Endothelial cell of umbilical vein (primary cell): ENCODE measurements around the gene MDGA2. TPM values are rescaled to one million over a fixed set of nuclear protein-coding genes. Genes with fewer than 3 reads are reported as not detected.

Experiments
- BruUV-seq: library from RNA; stranded (reverse); fragments of 400-500 nt; replicated peaks from 2 replicates; lab custom pipeline; 2021; lab: Mats Ljungman, UMichigan
- CTCF ChIA-PET: fragments of 300-600, 350-600 bp; sonication (Branson Sonifier 250); formaldehyde crosslinking; loops from one replicate; lab custom pipeline; 2021; ENCODE audit warnings: antibody characterized with exemption, inconsistent platforms; lab: Charles Lee
- POLR2A ChIA-PET: fragments of 300-600, 350-600 bp; sonication (Branson Sonifier 250); formaldehyde crosslinking; loops from one replicate; lab custom pipeline; 2021; ENCODE audit warnings: antibody characterized with exemption, inconsistent platforms; lab: Charles Lee
- DNase-seq: peaks from one replicate; pipeline ENCODE4 v3.0.0-alpha.2; 2011; ENCODE audit warnings: low read depth, low spot score
- FAIRE-seq: peaks from 2 replicates; lab custom pipeline; 2011; peaks lifted over from hg19 to GRCh38; lab: Jason Lieb, UNC
- H2AFZ ChIP-seq: 2 replicates; pipeline ENCODE4 v1.6.0; 2012; ENCODE audit warnings: low read depth, low read length, control low read depth, inconsistent platforms
- H3K27ac ChIP-seq: 2 replicates; pipeline ENCODE4 v1.5.1; 2011; ENCODE audit warnings: low read depth, mild to moderate bottlenecking, control low read depth, low read length, moderate library complexity; ENCODE audit not compliant: insufficient read depth
- H3K27me3 ChIP-seq, 2 experiments: 2 replicates each; pipeline versions ENCODE4 v1.6.0 to v1.6.1; 2011; ENCODE audit warnings: low read length in 2 of 2, mixed read lengths in 1 of 2; ENCODE audit not compliant: control insufficient read depth in 2 of 2, insufficient read depth in 2 of 2
- H3K36me3 ChIP-seq, 2 experiments: 2 replicates in 1 of 2; 3 replicates in 1 of 2; pipeline ENCODE4 v1.5.1; 2011; ENCODE audit warnings: low read length in 2 of 2, mild to moderate bottlenecking in 1 of 2, moderate library complexity in 1 of 2; ENCODE audit not compliant: control insufficient read depth in 2 of 2, insufficient read depth in 2 of 2; ENCODE audit errors: extremely low read depth in 1 of 2
- H3K4me1 ChIP-seq: 3 replicates; pipeline ENCODE4 v1.5.1; 2011; ENCODE audit warnings: mild to moderate bottlenecking, low read length; ENCODE audit not compliant: control insufficient read depth, insufficient read depth; ENCODE audit errors: extremely low read depth
- H3K4me2 ChIP-seq: 2 replicates; pipeline ENCODE4 v1.6.1; 2011; ENCODE audit warnings: low read length, control low read depth, mixed read lengths; ENCODE audit not compliant: insufficient read depth
- H3K4me3 ChIP-seq, 3 experiments: fragments of 200-600 bp in 1 of 3; sonication (generic), shearing (Covaris generic) in 1 of 3; replicated peaks in 1 of 3; 2 replicates each; pipeline ENCODE4 v1.5.1; 2011 to 2016; ENCODE audit warnings: control low read depth in 3 of 3, low read length in 3 of 3, mild to moderate bottlenecking in 2 of 3, inconsistent platforms in 1 of 3, low read depth in 1 of 3, moderate library complexity in 1 of 3; ENCODE audit not compliant: insufficient read depth in 1 of 3
- H3K79me2 ChIP-seq: 2 replicates; pipeline ENCODE4 v1.6.0; 2012; ENCODE audit warnings: low read length, inconsistent platforms; ENCODE audit not compliant: control insufficient read depth, insufficient read depth
- H3K9ac ChIP-seq: replicated peaks from 2 replicates; pipeline ENCODE3; 2011; ENCODE audit warnings: low read length, control low read depth; ENCODE audit not compliant: insufficient read depth; ENCODE audit errors: extremely low read depth
- H3K9me1 ChIP-seq: replicated peaks from 3 replicates; pipeline ENCODE4 v1.6.0; 2011; ENCODE audit warnings: mild to moderate bottlenecking, low read length; ENCODE audit not compliant: control insufficient read depth, insufficient read depth; ENCODE audit errors: extremely low read depth
- H3K9me3 ChIP-seq: replicated peaks from 2 replicates; pipeline ENCODE4 v1.5.1; 2012; ENCODE audit warnings: low read length, inconsistent platforms; ENCODE audit not compliant: control insufficient read depth, insufficient read depth
- H4K20me1 ChIP-seq: replicated peaks from 2 replicates; pipeline ENCODE3; 2011; ENCODE audit warnings: mild to moderate bottlenecking, low read length; ENCODE audit not compliant: control insufficient read depth, insufficient read depth; ENCODE audit errors: extremely low read depth
- CTCF ChIP-seq, 2 donors: IDR thresholded peaks; 1 replicate in 1 of 2; 2 replicates in 1 of 2; pipeline ENCODE4 v1.5.1; 2011; ENCODE audit warnings: low read length in 2 of 2, mild to moderate bottlenecking in 2 of 2, moderate library complexity in 2 of 2, control low read depth in 1 of 2, inconsistent platforms in 1 of 2, low read depth in 1 of 2; ENCODE audit not compliant: insufficient read depth in 1 of 2; ENCODE audit errors: extremely low read depth in 1 of 2
- EZH2 ChIP-seq: IDR thresholded peaks from 2 replicates; pipeline ENCODE4 v1.6.1; 2012; ENCODE audit warnings: borderline replicate concordance, low read depth, mild to moderate bottlenecking, moderate library complexity, low read length, inconsistent platforms; ENCODE audit not compliant: severe bottlenecking
- FOS ChIP-seq: IDR thresholded peaks from 2 replicates; pipeline ENCODE4 v1.6.1; 2011; ENCODE audit warnings: mild to moderate bottlenecking, low read length, moderate library complexity, borderline replicate concordance; ENCODE audit not compliant: insufficient read depth
- GATA2 ChIP-seq: IDR thresholded peaks from 2 replicates; pipeline ENCODE4 v1.7.0; 2011; ENCODE audit warnings: low read depth, mild to moderate bottlenecking, moderate library complexity, mixed read lengths, low read length; ENCODE audit not compliant: insufficient read length, insufficient read depth
- JUN ChIP-seq: IDR thresholded peaks from 2 replicates; pipeline ENCODE4 v1.6.1; 2011; ENCODE audit warnings: borderline replicate concordance, low read depth; ENCODE audit not compliant: insufficient read length, insufficient read depth
- MAX ChIP-seq: IDR thresholded peaks from 2 replicates; pipeline ENCODE4 v1.6.1; 2011; ENCODE audit not compliant: insufficient read depth, insufficient read length
- MYC ChIP-seq: IDR thresholded peaks from one replicate; pipeline ENCODE4 v1.6.1; 2011; ENCODE audit warnings: mild to moderate bottlenecking, low read depth, low read length
- POLR2A ChIP-seq: IDR thresholded peaks from 2 replicates; pipeline ENCODE4 v1.6.1; 2012; ENCODE audit warnings: low read depth, mild to moderate bottlenecking, control low read depth, low read length
- POLR2AphosphoS5 ChIP-seq: IDR thresholded peaks from 2 replicates; pipeline ENCODE4 v1.6.1; 2012; ENCODE audit warnings: low read depth, mild to moderate bottlenecking, control low read depth, low read length, moderate library complexity; ENCODE audit not compliant: insufficient read depth
- dilution Hi-C: fragments of 300-500 bp; cut with MboI; formaldehyde crosslinking; loops from one replicate; pipeline ENCODE4 v1.15.0; 2019; ENCODE audit warnings: low sequenced_read_pairs; ENCODE audit not compliant: extremely low pct_ligation_motif_present
- intact Hi-C: fragments of 100-400 bp; cut with micrococcal nuclease; formaldehyde crosslinking; loops from one replicate; pipeline ENCODE4 v1.10.0; 2022
- polyA plus RNA-seq, 4 experiments: library from polyadenylated mRNA; depleted of rRNA in 3 of 4; stranded (reverse) in 3 of 4; unstranded in 1 of 4; fragments of >200 nt; gene quantifications; 2 replicates each; pipeline versions ENCODE4 v1.2.1 to v1.2.3, GENCODE V29; 2011 to 2012; ENCODE audit warnings: missing spikeins in 1 of 4
- total RNA-seq: library from RNA; stranded (reverse); gene quantifications from 2 replicates; pipeline ENCODE4 v1.2.3, GENCODE V29; 2021

MDGA2 gene
- total and polyA plus RNA-seq, 2 donors (not counting 3 experiments of a cell fraction or from before 2014, with no cell fraction given): not detected

GRCh38 chr14:46951103-46951502 lies 724.3 kb downstream of the MDGA2 start:
- dilution Hi-C loops: no loop called here
- Histone ChIP-seq H3K4me3 (no peak overlapping the region), H3K9me3 (no peaks in the 10 kb centered on the region), H3K9me1 (no peaks in the 10 kb centered on the region), H3K27ac (no peak overlapping the region), H4K20me1 (no peaks in the 10 kb centered on the region), H3K36me3 (no peaks in the 10 kb centered on the region), H2AFZ (no peak overlapping the region), H3K27me3 (peaks cover 0 to 3% of the 10 kb centered on the region in 2 experiments), H3K9ac (no peak overlapping the region), H3K79me2 (no peaks in the 10 kb centered on the region), H3K4me1 (no peaks in the 10 kb centered on the region), H3K4me2 (no peak overlapping the region)
- no peak for DNase-seq
- TF ChIP-seq CTCF (IDR thresholded peaks at IDR 0.05; ENCODE audit: extremely low read depth in 1 of 2, insufficient read depth in 1 of 2, low read depth in 1 of 2, low read length in 2 of 2) (no peak), MYC (no peak)
- no TSS peak for BruUV-seq
- no peak for FAIRE-seq
- intact Hi-C loops: no loop called here
- CTCF ChIA-PET: no interaction called here
- POLR2A ChIA-PET: no interaction called here

- no peaks in the 10 kb centered on the region for H3K36me3 ChIP-seq
- dilution Hi-C loops (no loop called here), intact Hi-C loops (no loop called here)
- H2AFZ ChIP-seq: no peak overlapping the region
- no peak overlapping the region for H3K4me2 ChIP-seq
- POLR2A ChIA-PET: no interaction called here
- BruUV-seq: no TSS peak
- no peaks in the 10 kb centered on the region for H3K4me1 ChIP-seq
- H3K4me3 ChIP-seq: no peak overlapping the region
- CTCF ChIA-PET: no interaction called here
- H3K9me1 ChIP-seq: no peaks in the 10 kb centered on the region
- DNase-seq (no peak), FAIRE-seq (no peak)
- no peaks in the 10 kb centered on the region for H3K79me2 ChIP-seq
- no peak overlapping the region for H3K27ac ChIP-seq
- no peak overlapping the region for H3K9ac ChIP-seq
- no peaks in the 10 kb centered on the region for H3K9me3 ChIP-seq
- no peak for TF ChIP-seq POLR2AphosphoS5
- no peak for TF ChIP-seq MAX
- no peak for TF ChIP-seq POLR2A
- no peak for TF ChIP-seq MYC
- TF ChIP-seq EZH2: no peak
- TF ChIP-seq CTCF (IDR thresholded peaks at IDR 0.05; ENCODE audit: extremely low read depth in 1 of 2, insufficient read depth in 1 of 2, low read depth in 1 of 2, low read length in 2 of 2): no peak
- TF ChIP-seq GATA2: no peak
- TF ChIP-seq JUN: no peak
- TF ChIP-seq FOS: no peak
- no peaks in the 10 kb centered on the region for H4K20me1 ChIP-seq
- no peaks in the 10 kb centered on the region for H3K27me3 ChIP-seq
These were observed 734.8 kb downstream of the MDGA2 start for GRCh38 chr14:46940611-46941010.
